ENCODE measurements around the gene DENND4B.

DNA sequence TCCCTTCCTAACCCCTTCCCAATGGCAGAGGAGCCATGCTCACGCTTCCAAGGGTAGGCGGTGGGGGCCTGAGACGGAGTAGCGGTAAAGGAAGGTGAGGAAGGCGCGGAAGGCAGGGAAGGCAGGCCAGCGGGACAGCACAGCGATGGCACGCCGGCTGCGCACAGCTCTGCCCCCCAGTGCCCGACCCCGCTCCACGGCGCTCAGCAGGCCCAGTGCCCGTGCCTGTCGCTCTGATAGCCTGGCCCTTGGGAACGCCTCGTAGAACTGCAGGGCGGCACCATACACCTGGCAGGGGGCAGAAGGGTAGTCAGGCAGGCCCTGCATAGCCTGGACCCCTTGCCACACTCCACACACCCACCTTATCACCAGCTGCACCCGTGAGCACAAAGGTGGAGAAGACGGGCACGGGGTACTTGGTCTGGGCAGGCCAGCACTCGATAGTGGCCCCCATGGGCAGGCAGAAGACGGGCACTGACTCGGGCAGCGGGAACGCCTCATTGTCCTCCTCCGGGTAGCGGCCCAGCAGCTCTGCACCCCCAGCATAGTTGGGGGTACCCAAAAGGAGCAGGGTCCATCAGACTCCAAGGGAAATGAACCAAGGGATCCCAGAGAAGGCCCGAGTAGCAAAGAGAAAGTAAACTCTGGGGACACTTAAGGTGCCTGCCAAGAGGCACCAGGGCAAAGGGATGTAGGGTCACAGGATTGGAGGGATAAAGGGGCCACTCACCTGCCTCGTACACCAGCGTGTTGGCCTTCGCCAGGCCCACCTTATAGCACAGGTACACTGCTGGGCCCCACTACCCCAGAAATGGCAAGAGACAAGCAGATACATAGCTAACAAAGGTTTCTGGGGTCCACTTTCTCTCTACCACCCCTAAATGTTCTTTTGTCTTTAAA lies 4.4 kb downstream of the DENND4B start:
- TF ChIP-seq EZH2 (IDR thresholded peaks at IDR 0.05; ENCODE audit: insufficient read depth, poor library complexity, severe bottlenecking) (no peak), EZH2phosphoT487 (IDR thresholded peaks at IDR 0.05; ENCODE audit: insufficient read depth, low read depth) (no peak)
